H1 (cell line): ENCODE results near the gene EIF4A3. TPM values are rescaled to one million over a fixed set of nuclear protein-coding genes. Genes with fewer than 3 reads are reported as not detected.

Source experiments
- BCL11A ChIP-seq, 2 experiments: IDR thresholded peaks; one replicate each; pipeline ENCODE4 v1.6.1; 2011; ENCODE audit warnings: low read depth in 2 of 2, low read length in 2 of 2, mild to moderate bottlenecking in 2 of 2
- CBX8 ChIP-seq: fragments of 300-800, 300-1000 bp; sonication (generic); IDR thresholded peaks from 2 replicates; pipeline ENCODE4 v1.7.1; 2016; ENCODE audit warnings: low read depth, low read length, borderline replicate concordance
- CHD7 ChIP-seq: fragments of 300-600 bp; sonication (generic); IDR thresholded peaks from 2 replicates; pipeline ENCODE4 v1.7.1; 2012; ENCODE audit warnings: low read length, moderate library complexity, mild to moderate bottlenecking, inconsistent platforms; ENCODE audit not compliant: insufficient replicate concordance
- E2F6 ChIP-seq: IDR thresholded peaks from 2 replicates; pipeline ENCODE4 v1.6.1; 2012; ENCODE audit warnings: inconsistent platforms
- HDAC6 ChIP-seq: IDR thresholded peaks from one replicate; pipeline ENCODE4 v1.7.1; 2012; ENCODE audit warnings: low read depth, mild to moderate bottlenecking, inconsistent platforms, low read length, moderate library complexity
- JUND ChIP-seq: IDR thresholded peaks from 2 replicates; pipeline ENCODE4 v1.6.1; 2011; ENCODE audit warnings: mild to moderate bottlenecking, improper control_type of control experiment, low read length
- NANOG ChIP-seq: IDR thresholded peaks from 2 replicates; pipeline ENCODE4 v1.6.1; 2011; ENCODE audit warnings: low read length, low read depth, mild to moderate bottlenecking, inconsistent platforms; ENCODE audit not compliant: insufficient read depth, poor library complexity, severe bottlenecking
- RAD21 ChIP-seq, 2 experiments: IDR thresholded peaks in 1 of 2; conservative IDR thresholded peaks in 1 of 2; 2 replicates each; pipeline ENCODE4 v1.6.1; 2011; ENCODE audit warnings: low read depth in 2 of 2, low read length in 2 of 2, improper control_type of control experiment in 1 of 2, inconsistent platforms in 1 of 2, mild to moderate bottlenecking in 1 of 2, moderate library complexity in 1 of 2
- RNF2 ChIP-seq: fragments of 200-900, 300-1000 bp; sonication (generic); IDR thresholded peaks from 2 replicates; pipeline ENCODE4 v1.7.1; 2016; ENCODE audit warnings: borderline replicate concordance, low read depth, mild to moderate bottlenecking, antibody characterized with exemption, low read length; ENCODE audit not compliant: poor library complexity, severe bottlenecking; ENCODE audit errors: missing control alignments
- YY1 ChIP-seq: IDR thresholded peaks from 2 replicates; pipeline ENCODE4 v1.6.1; 2011; ENCODE audit warnings: low read depth, mild to moderate bottlenecking, low read length
- polyA plus RNA-seq, 7 experiments: library from polyadenylated mRNA; depleted of rRNA in 3 of 7; stranded (reverse) in 5 of 7; unstranded in 2 of 7; fragments of >200 nt in 5 of 7; fragments of 200-250 nt in 2 of 7; gene quantifications; 1 replicate in 5 of 7; 2 replicates in 1 of 7; 4 replicates in 1 of 7; pipeline versions ENCODE4 v1.2.1 to v1.2.3, GENCODE V29; 2011 to 2013; ENCODE audit warnings: missing spikeins in 2 of 7, mixed read lengths in 2 of 7
- total RNA-seq: library from RNA; stranded (reverse); fragmentation: NEBNext Ultra II Directional; extraction: Animal tissue kit (Norgen Biotek cat#: 25700); gene quantifications from 2 replicates; pipeline ENCODE4 v1.2.1, GENCODE V29; 2021

The EIF4A3 gene
- total and polyA plus RNA-seq, 2 of the 8 experiments (the other 6 are each of a cell fraction or from before 2014, with no cell fraction given) = 142 to 146 TPM

- no peak for TF ChIP-seq CHD7
- TF ChIP-seq NANOG = no peak
- no peak for TF ChIP-seq CBX8
- TF ChIP-seq E2F6 = no peak
- TF ChIP-seq HDAC6 = no peak
- no peak for TF ChIP-seq YY1
- TF ChIP-seq BCL11A (IDR thresholded peaks at IDR 0.05; ENCODE audit: low read depth in 2 of 2, low read length in 2 of 2) = no peak
- TF ChIP-seq RAD21 (IDR thresholded peaks at IDR 0.05 in 1 of 2, conservative IDR thresholded peaks at IDR 0.05 in 1 of 2; ENCODE audit: low read depth in 2 of 2, low read length in 2 of 2) = no peak
- no peak for TF ChIP-seq JUND
- TF ChIP-seq RNF2 = no peak
These were observed 50.3 kb downstream of the EIF4A3 start (continued) for GRCh38 chr17:80096561-80097021.
